ENCODE measurements around the gene DEPDC7. TPM values are rescaled to one million over a fixed set of nuclear protein-coding genes. Genes with fewer than 3 reads are reported as not detected.

Gene DEPDC7
- total and polyA plus RNA-seq, 9 of the 15 experiments (the other 6 are each of a cell fraction or from before 2014, with no cell fraction given): 5.4 to 19.9 (median 12.0) TPM

DNA sequence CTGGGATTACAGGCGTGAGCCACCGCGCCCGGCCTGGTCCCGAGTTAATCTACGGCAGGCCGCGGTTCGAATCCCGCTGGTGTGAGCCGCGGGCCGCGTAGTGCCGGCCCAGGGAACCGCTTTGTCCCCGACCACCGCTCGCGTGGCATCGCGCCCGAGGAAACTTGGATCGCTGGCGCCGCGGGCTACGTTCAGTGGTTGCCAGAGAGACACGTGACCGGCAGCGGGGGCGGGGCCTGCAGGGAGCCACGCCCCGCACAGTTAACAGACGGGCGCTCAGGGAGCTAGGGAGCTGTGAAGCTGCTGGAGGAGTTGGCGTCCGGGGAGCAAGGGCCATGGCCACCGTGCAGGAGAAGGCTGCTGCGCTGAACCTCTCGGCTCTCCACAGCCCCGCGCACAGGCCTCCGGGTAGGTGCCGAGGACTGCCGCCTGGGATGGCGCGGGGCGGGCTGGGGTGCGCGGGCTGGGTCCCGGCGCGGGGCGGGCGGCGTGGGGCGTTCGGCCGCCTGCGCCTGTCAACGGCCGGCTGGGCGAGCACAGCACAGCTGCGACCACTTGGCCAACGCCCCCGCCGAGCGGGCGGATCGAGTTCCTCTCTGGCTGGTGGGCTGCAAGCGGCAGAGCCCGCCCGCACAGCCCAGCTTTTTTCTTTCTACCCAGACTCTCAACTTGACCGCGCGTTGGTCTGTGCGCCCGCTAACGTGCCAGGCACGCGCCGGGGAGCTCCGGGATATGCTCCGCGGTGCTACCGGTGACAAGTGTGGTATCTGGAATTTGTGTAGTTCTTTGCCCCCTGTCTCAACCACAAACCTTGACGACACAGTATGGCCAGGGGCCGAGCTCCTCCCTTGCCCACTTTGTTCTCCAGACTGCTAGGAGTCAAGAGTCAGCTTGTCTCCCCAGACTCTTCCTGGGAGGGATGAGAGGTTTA lies at the start of gene DEPDC7 (continued):
- no peak for TF ChIP-seq BCLAF1 (IDR thresholded peaks at IDR 0.05; ENCODE audit: borderline replicate concordance in 1 of 2, control insufficient read depth in 1 of 2, low read depth in 2 of 2, low read length in 1 of 2)
- no peak for TF ChIP-seq ZNF785 (CRISPR knock-in tag; IDR thresholded peaks at IDR 0.05)
- 0 out of 2 replicates have a peak, but pooled peaks have one; percentile 4 for TF ChIP-seq CREB1 (IDR thresholded peaks at IDR 0.05)
- TF ChIP-seq CREB1 (CRISPR knock-in tag; IDR thresholded peaks at IDR 0.05): peak; percentile 16; the same call in 1 of the 2 replicates
- no peak for TF ChIP-seq DPF2 (IDR thresholded peaks at IDR 0.05)
- TF ChIP-seq SETDB1 (IDR thresholded peaks at IDR 0.05; ENCODE audit: low read length): no peak
- no peak for TF ChIP-seq ZNF707 (CRISPR knock-in tag; conservative IDR thresholded peaks at IDR 0.05)
- TF ChIP-seq ZNF695 (CRISPR knock-in tag; IDR thresholded peaks at IDR 0.05): no peak
- TF ChIP-seq ZNF140 (CRISPR knock-in tag; IDR thresholded peaks at IDR 0.05): no peak
- TF ChIP-seq SUPT5H (IDR thresholded peaks at IDR 0.05): peak; percentile 84
- no peak for TF ChIP-seq TRIM28 (IDR thresholded peaks at IDR 0.05)
- TF ChIP-seq MCM7 (IDR thresholded peaks at IDR 0.05): no peak
- TF ChIP-seq KHSRP (IDR thresholded peaks at IDR 0.05): no peak
- no peak for TF ChIP-seq ZFP36 (IDR thresholded peaks at IDR 0.05; ENCODE audit: low read depth, low read length, partially characterized antibody)
- no peak for TF ChIP-seq ZNF436 (CRISPR knock-in tag; IDR thresholded peaks at IDR 0.05)
- TF ChIP-seq SMAD2 (IDR thresholded peaks at IDR 0.05; ENCODE audit: low read depth, low read length): no peak
- TF ChIP-seq ELK1 (CRISPR knock-in tag; IDR thresholded peaks at IDR 0.05): no peak
- no peak for TF ChIP-seq POU5F1 (IDR thresholded peaks at IDR 0.05; ENCODE audit: borderline replicate concordance, low read depth, low read length, partially characterized antibody)
- TF ChIP-seq MYBL2 (IDR thresholded peaks at IDR 0.05; ENCODE audit: low read depth): no peak
- TF ChIP-seq MYBL2 (CRISPR knock-in tag; IDR thresholded peaks at IDR 0.05; ENCODE audit: borderline replicate concordance): no peak
- TF ChIP-seq CBX1 (IDR thresholded peaks at IDR 0.05; ENCODE audit: low read depth): no peak
- TF ChIP-seq NR1H2 (CRISPR knock-in tag; IDR thresholded peaks at IDR 0.05): no peak
- no peak for TF ChIP-seq ZNF347 (CRISPR knock-in tag; IDR thresholded peaks at IDR 0.05; ENCODE audit: low read depth)
- TF ChIP-seq POLR2H (tag; IDR thresholded peaks at IDR 0.05; ENCODE audit: low read depth): peak; percentile 23; the same call in 1 of the 2 replicates
- TF ChIP-seq ZBTB8A (IDR thresholded peaks at IDR 0.05; ENCODE audit: partially characterized antibody): no peak
- 0 out of 2 replicates have a peak, but pooled peaks have one; percentile 38 for TF ChIP-seq ERF (CRISPR knock-in tag; IDR thresholded peaks at IDR 0.05)
- TF ChIP-seq HNRNPLL (IDR thresholded peaks at IDR 0.05; ENCODE audit: low read depth, low read length, poor library complexity, severe bottlenecking): peak; percentile 41
- TF ChIP-seq PML (IDR thresholded peaks at IDR 0.05; ENCODE audit: low read length): no peak
